HG02884 (cell line): ENCODE results near the gene PDZD2.
"Not testable (repeated sequence)": the region's sequence is repeated elsewhere in the genome, so short reads cannot be mapped to it uniquely, and the experiment has no call there.

Source experiments
- ATAC-seq: cut with Tn5 transposase; IDR thresholded peaks from one replicate; pipeline ENCODE4 v1.9.1; 2021; ENCODE audit warnings: mild to moderate bottlenecking, moderate library complexity; ENCODE audit not compliant: unreplicated experiment

Gene PDZD2

DNA sequence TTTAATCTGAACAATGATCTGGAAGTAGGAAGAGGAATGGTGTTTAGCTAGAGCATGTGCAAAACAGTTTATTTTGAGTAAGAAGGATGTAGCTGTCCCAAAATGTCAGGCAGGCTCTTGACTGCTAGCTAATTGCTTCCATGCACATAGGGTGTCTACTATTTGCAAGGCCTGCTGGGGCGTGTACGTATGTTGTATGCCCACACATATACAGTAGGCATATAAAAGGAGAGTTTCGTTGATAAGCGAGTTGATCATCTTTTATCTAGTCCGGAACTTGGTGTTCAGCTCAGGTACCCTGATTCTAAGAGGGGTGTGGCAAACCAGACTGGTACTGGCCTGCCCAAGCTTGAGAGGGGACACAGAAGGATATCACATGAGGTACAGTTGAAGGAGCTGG lies 358.0 kb downstream of the PDZD2 start:
- no peak for ATAC-seq

DNA sequence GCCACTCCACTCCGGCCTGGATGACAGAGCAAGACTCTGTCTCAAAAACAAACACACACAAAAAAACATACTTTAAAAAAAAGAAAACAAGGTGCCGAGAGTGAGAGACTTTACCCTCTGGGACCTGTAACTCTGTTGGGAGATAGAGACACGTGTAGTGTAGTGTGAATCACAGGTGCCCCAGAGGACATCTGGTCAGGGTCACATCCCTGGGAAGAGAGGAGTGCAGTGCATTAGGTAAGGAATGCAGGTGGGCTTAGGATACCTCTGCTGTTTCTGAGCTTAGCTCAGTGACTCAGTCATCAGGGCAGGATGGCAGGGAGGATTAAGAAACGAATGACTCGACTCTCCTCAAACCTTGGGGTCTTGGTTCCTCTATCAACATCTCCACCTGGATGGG lies 360.5 kb downstream of the PDZD2 start:
- no peak for ATAC-seq

DNA sequence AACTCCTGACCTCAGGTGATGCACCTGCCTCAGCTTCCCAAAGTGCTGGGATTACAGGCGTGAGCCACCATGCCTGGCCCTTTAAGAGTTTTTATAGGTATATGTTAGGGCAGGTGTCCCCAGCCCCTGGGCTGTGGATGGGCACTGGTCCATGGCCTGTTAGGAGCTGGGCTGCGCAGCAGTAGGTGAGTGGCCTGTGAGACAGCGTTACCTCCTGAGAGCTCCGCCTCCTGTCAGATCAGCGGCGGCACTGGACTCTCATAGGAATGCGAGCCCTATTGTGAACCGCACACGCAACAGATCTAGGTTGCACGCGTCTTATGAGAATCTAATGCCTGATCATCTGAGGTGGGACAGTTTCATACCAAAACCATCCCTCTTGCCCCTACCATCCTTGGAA lies 361.8 kb downstream of the PDZD2 start:
- ATAC-seq, result no peak

DNA sequence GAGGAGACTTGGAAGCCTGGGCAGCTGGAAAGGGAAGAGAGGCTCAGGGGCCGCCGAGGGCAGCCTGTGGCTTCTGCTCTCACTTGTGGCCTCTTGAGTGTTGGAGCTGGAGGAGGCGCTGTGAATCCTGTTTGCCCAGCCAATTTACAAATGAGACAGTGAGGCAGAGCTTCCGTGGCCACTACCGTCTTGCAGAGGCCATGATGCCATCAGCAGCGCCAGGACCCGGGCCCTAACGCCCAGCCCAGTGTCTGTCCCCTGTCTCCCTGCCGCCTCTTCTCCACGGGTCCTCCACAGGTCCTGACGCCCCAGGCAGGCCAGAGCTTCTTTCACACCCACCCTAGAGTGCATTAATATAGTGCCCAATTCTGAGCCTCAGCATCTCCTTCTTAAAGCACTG lies 362.4 kb downstream of the PDZD2 start:
- ATAC-seq, result no peak

DNA sequence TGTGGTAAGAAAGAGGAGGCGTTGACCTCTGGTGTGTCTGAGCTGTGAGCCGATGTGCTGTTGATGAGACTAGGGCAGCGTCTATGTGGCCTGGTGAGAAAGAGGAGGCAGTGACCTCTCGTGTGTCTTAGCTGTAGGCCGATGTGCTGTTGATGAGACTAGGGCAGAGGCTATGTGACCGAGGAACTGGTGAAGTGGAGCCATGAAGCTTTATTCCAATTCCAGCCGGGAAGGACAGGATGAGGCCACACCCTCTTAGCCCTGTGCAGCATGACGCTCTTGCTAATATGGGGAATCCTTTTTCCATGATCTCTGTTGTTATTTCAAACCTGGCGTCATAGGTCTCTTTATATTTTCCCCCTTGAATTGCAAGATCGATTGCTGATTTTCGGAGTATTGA lies 362.8 kb downstream of the PDZD2 start:
- ATAC-seq, result no peak

DNA sequence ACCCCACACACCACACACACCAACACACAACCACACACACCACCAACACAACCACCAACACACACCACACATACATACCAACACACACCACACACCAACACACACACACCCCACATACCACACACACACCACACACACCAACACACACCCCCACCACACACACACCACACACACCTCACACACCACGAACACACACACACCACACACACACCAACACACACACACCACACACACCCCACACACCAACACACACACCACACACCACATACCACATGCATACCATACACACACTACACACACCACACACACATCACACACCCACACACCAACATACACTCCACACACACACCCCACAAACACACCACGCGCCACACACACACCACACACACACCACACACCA lies 363.8 kb downstream of the PDZD2 start:
- ATAC-seq, result no peak

DNA sequence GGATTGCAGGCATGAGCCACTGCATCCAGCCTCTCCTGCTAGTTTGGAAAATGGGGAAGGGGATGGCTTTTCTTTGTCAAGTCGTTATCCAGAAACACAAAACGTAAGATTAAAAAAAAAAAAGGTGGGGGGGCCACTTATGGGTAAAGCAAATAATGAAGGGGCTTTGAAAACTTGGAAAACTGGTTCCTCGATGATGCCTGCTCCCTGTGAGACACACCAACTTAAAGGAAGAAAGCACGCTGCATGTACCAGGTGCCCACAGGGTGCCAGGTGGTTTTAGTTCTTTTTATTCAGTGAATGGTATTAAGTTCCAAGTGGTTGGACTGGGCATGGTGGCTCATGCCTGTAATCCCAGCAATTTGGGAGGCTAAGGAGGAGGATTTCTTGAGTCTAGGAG lies 365.1 kb downstream of the PDZD2 start:
- no peak for ATAC-seq

DNA sequence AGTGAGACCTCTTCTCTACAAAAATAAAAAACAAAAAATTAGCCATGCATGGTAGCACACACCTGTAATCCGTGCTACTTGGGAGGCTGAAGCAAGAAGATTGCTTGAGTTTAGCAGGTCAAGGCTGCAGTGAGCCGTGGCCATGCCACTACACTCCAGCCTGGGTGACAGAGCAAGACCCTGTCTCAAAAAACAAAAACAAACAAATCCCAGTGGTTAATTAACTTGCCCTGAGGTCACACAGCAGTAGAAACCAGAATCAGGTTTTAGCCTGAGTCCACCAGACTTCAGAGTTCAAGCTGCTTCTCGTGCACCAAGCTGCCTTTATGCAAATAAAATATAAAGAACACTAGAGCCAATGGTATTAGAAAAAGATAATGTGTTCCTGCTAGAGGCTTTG lies 365.5 kb downstream of the PDZD2 start:
- ATAC-seq, result no peak

DNA sequence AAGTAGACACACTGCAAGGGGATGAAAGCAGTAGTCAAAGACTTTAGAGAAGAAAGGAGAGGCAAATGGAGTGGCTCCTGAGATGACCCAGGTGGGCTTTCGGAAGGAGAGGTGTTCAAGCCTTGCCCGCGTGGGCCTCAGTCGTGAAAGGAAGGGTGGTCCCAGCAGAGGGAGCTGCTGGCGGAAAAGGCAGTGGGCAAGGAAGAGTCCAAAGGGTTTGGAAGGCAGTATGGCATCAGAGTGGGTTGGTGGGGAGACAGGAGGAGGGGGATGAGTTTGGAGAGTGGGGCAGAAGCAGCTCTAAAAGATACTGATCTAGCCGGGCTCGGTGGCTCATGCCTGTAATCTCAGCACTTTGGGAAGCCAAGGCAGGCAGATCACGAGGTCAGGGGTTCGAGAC lies 369.8 kb downstream of the PDZD2 start:
- no peak for ATAC-seq

DNA sequence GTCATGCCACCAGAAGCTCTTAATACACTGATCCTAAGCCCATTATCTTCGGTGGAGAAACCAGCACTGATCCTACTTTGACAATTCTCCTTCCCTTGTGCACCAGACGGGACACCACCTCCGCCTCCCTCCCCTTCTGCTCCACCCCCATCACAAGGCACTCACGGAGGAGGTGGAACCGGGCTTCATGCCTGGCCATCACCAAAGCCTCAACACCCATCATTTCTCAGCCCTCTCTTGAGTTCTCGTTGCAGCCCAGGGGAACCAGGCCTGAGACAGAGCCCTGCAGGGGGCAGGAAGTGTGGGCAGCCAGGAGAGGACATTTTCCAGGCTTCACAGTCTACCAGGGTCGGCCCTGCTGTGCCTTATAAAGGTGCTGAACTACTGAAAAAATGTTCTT lies 374.7 kb downstream of the PDZD2 start:
- no peak for ATAC-seq

DNA sequence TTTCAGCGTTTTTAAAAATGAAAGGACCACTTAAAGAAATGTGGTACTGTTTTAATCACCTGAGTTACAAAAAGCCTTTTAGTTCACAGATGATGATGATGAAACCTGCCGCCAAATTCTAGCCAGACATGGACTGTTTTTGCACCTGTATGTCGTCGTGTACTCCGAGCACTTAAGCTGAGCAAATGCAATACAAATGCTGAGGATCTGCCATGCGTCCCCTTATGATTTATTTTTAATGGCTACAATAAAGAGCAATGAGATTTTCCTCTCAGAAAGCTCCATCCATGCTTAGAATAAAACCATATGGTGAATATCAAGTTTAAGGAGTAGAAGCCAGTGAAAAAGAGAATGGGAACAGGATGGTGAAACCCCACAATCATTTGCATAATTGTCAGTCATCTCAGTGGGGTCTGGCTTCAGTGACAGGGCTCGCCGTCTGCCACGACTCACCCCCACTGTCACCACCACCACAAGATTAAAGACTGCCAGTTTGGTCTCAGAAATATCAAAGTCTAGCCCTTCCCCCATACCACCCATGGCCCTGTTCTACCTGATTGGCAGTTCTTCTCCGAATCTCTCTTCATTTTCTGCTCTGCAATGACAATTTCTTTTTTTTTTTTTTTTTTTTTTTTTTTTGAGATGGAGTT lies 375.3 kb downstream of the PDZD2 start:
- ATAC-seq, result no peak

DNA sequence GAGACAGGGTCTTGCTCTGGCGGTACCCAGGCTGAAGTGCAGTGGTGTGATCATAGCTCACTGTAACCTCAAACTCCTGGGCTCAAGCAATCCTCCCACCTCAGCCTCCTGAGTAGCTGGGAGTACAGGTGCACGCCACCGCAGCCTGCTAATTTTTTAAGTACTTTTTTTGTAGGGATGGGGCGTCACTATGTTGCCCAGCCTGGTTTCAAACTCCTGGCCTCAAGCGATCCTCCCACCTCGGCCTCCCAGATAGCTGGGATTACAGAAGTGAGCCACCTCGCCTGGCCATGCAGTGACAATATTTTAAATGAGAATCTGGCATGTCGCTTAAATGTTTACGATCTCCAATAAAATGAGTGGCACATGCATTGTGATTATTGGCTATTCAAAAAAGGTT lies 376.3 kb downstream of the PDZD2 start:
- ATAC-seq, result not testable (repeated sequence)

DNA sequence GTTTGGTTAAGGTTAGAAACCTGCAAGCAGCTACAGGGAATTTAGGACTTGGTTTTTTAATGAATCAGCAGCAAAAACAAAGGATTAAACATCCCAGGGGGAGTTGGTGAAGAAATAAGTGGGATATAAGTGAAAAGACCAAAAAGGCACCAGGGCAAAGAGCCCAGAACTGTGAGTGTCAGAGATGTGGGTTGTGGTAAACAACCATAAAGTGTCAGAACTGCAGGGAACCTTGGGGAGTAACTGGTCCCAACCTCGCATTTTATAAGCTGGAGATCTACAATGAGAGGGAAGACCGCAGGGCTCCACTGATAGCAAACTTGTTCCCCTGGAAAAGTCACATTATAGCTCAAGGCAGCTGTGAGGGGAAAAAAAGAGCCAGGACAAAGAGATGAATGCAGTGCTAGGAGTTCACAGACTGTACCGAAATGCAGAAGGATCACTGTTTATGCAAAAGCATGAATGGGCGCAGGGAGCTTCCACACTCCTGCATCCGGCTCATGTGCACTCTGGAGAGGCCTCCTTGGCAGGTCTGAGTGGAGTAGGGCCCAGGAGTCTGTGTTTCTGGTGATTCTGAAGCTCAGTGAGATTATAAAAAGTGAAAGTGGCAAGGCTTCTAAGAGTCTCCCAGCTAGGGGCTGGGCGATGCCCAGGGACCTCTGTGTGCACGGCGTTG lies 378.9 kb downstream of the PDZD2 start:
- no peak for ATAC-seq

DNA sequence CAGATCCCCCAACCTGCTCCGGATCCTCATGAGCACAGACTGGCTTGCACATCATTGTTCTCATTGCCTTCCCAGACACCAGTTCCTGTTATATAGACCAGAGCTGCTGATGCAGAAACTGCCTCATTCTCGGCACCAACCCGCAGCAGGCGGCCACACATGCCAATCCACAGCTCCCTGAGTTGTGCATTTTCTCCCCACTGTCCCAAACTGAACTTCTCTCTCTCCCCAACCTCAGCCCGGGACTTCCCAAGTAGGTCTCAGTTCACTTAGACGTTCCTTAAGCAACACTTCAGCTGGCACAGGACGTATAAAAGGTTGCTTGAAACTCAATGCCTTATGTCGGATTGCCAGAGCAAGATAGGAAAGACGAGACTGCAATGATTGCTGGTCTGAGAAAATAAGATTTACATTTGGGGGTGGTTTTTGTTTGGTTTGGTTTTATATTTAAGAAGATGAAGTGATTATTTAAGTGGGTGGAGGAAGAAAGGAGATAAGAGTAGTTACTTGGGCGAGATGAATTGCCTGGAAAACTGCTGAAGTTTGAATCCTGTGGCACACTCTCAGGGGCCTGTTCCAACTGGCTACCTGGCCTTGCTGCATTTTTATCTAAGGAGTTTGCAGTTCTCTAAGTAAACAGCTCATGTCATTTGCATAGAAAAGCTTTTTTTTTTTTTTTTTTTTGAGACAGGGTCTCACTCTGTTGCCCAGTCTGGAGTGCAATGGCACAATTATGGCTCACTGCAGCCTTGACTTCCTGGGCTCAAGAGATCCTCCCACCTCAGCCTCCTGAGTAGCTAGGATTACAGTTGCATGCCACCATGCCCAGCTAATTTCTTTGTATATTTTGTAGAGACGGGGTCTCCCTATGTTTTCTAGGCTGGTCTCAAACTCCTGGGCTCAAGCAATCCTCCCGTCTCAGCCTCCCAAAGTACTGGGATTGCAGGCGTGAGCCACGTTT lies 379.8 kb downstream of the PDZD2 start:
- ATAC-seq, result no peak

DNA sequence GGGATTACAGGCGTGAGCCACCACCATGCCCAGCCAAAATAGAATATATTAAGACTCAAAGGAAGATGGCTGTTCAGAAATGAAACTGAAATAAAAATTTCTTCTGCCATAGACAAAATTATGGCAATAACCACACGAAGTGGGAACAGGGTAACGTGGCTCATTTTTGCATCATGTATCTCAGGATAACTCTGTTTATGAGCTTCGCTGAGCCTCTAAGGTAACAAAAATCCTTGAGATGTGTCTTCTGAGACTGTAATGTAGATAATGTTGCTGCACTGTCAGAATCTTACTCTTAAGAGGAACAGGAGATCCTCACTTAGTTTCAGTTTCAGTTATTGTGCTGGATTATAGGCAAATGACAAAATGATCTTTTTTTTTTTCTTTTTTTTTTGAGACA lies 381.3 kb downstream of the PDZD2 start:
- ATAC-seq, result peak; percentile 90

DNA sequence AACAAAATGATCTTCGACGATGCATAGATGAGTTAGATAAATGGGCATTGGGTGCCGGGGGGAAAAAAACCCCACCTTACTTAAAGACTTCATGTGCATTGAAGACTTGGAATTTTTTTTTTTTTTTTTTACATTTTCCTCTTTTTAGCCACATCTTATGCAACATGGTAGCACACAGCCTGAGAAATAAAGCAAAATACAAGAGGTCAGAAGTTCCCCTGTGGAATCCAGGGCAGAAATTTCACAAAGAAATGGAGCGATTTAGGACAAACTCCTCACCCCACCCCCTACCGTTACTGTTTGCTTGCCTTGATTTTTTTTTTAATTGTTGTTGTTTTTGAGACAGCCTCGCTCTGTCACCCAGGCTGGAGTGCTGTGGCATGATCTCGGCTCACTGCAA lies 382.0 kb downstream of the PDZD2 start:
- no peak for ATAC-seq

DNA sequence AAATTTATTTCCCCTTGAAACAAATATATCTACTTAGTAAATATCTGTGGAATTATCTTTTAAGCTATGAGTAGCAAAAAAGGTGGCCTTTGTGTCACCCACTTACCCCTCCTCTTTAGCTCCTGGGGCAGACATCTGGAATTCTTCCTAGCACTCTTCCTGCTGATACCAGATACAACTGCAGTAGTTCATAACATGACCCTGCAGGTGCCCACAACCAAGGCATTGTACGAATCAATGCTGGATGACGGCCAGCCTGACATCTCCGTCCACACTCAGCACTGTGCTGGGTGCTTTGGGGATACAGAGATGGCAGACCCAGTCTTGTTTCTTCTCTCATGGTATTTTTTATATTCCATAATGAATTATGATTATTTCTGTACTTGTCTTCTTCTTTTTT lies 382.8 kb downstream of the PDZD2 start:
- ATAC-seq, result no peak

DNA sequence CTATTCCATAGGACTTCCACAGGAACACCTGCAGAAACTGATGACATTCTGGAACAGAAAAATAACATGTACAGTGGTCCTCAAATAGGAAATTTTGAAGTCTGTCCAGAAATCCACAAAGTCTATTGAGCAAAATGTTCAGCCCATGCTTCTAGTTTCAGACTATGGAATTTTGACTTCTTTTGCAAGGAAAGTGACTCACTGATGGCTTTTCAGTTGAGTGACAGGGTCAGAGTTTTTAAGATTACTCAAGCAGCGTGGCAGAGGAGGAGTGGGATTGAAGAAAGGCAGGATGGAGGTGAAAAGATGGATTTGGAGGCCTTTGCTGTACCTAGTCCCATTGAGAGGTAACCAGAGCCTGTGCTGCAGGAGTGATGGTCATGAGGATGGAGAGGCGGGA lies 383.7 kb downstream of the PDZD2 start:
- ATAC-seq, result no peak

DNA sequence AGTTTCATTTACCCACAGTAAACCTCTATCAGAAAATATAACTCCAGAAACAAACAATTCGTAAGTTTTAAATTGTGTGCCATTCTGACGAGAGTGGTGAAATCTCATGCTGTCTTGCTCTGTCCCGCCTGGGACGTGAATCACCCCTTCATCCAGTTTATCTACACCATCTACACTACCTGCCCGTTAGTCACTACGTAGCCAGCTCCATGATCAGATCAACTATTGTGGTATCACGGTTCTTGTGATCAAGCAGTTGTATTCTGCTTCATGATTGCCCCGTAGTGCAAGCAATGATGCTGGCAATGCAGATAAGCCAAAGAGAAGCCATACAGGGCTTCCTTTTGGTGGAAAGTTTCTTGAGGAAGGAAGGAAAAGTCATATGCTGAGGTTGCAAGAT lies 384.9 kb downstream of the PDZD2 start:
- no peak for ATAC-seq

DNA sequence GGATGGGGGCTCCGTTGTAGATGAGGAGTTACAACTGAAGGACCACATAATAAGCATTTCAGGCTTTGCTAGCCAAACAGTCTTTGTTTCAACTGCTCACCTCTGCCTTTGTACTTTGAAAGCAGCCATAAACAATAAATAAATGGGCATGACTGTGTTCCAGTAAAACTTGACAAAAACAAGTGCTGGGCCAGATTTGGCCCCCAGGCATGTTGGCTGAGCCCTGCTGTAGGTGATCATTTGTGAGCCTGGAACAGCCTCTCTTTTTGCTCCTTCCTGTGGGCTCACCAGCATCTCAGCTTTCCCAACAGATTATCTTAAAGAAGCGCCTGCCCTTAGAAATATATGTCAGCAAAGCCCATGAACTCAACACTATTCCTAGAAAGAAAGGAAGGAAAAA lies 385.8 kb downstream of the PDZD2 start:
- ATAC-seq, result no peak

DNA sequence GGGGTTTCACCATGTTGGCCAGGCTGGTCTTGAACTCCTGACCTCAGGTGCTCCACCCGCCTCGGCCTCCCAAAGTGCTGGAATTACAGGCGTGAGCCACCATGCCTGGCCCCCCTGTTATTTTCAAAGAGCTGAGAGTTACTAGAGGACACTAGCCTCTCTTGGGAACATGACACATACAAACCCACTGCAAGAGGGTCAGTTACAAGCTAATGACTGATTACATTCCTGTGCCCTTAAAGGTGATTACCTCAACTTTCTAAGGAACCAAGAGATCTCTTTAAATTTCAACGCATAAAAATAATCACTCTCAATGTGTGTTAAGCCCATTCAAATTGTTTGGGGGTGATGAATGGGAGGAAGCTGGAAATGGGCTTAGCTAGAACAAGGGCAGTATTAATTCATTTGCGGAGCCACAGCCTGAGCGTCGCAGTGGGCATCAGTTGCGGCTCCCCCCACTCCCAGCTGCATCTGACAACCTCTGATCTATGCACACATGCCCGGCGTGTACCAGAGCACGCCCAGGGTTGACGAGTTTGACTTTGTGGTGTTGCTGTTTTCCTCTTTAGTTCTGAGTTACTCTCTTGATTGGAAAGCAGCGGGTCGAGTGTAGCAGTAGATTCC lies 388.3 kb downstream of the PDZD2 start:
- no peak for ATAC-seq
